HEK293 (cell line): ENCODE results near the gene KCNIP4.

Experiments
- CTCF ChIP-seq: fragments of 450-650 bp; formaldehyde crosslinking; IDR thresholded peaks from 2 replicates; pipeline ENCODE4 v1.5.1; 2016; ENCODE audit warnings: missing biosample characterization, missing genetic modification characterization
- EGR2 ChIP-seq: fragments of 450-650 bp; formaldehyde crosslinking; IDR thresholded peaks from 2 replicates; pipeline ENCODE4 v1.5.1; 2016; ENCODE audit warnings: low read depth, missing biosample characterization, missing genetic modification characterization
- OVOL3 ChIP-seq: fragments of 450-650 bp; formaldehyde crosslinking; IDR thresholded peaks from 2 replicates; pipeline ENCODE4 v1.5.1; 2016; ENCODE audit warnings: missing biosample characterization, missing genetic modification characterization
- PATZ1 ChIP-seq: fragments of 450-650 bp; formaldehyde crosslinking; IDR thresholded peaks from 2 replicates; pipeline ENCODE4 v1.5.1; 2016; ENCODE audit warnings: missing biosample characterization, missing genetic modification characterization
- ZBTB11 ChIP-seq: fragments of 450-650 bp; formaldehyde crosslinking; conservative IDR thresholded peaks from 2 replicates; pipeline ENCODE4 v1.5.1; 2016; ENCODE audit warnings: low read depth, missing biosample characterization, missing genetic modification characterization
- ZFP41 ChIP-seq: fragments of 450-650 bp; formaldehyde crosslinking; IDR thresholded peaks from 2 replicates; pipeline ENCODE4 v1.5.1; 2016; ENCODE audit warnings: missing biosample characterization, missing genetic modification characterization, borderline replicate concordance
- ZFP69B ChIP-seq: fragments of 450-650 bp; formaldehyde crosslinking; IDR thresholded peaks from 2 replicates; pipeline ENCODE4 v1.5.1; 2016; ENCODE audit warnings: missing biosample characterization, missing genetic modification characterization
- ZNF175 ChIP-seq: fragments of 450-650 bp; formaldehyde crosslinking; IDR thresholded peaks from 2 replicates; pipeline ENCODE4 v1.5.1; 2016; ENCODE audit warnings: missing biosample characterization, missing genetic modification characterization
- ZNF23 ChIP-seq: fragments of 450-650 bp; formaldehyde crosslinking; IDR thresholded peaks from 2 replicates; pipeline ENCODE4 v1.5.1; 2016; ENCODE audit warnings: missing biosample characterization, missing genetic modification characterization, borderline replicate concordance
- ZNF292 ChIP-seq: fragments of 450-650 bp; formaldehyde crosslinking; IDR thresholded peaks from 2 replicates; pipeline ENCODE4 v1.5.1; 2016; ENCODE audit warnings: low read depth, missing biosample characterization, missing genetic modification characterization, borderline replicate concordance
- ZNF548 ChIP-seq: fragments of 450-650 bp; formaldehyde crosslinking; IDR thresholded peaks from 2 replicates; pipeline ENCODE4 v1.5.1; 2016; ENCODE audit warnings: missing biosample characterization, missing genetic modification characterization

GRCh38 chr4:20840648-20841190 lies 1107.9 kb downstream of the KCNIP4 start:
- TF ChIP-seq ZNF292 (no peak), OVOL3 (tag by site-specific recombination) (no peak), ZNF23 (tag by site-specific recombination) (no peak), ZNF175 (tag by site-specific recombination) (no peak), ZFP41 (tag by site-specific recombination) (no peak), ZBTB11 (tag by site-specific recombination) (no peak), CTCF (no peak), PATZ1 (tag by site-specific recombination) (no peak), ZFP69B (tag by site-specific recombination) (no peak), EGR2 (tag by site-specific recombination) (no peak), ZNF548 (tag by site-specific recombination) (no peak)
